Endothelial cell (in vitro differentiated cells): Measurements from ENCODE around the gene KCNQ1OT1. TPM values are rescaled to one million over a fixed set of nuclear protein-coding genes. Genes with fewer than 3 reads are reported as not detected.

Experiments used
- DNase-seq: peaks from one replicate; pipeline ENCODE4 v3.0.0; 2021; ENCODE audit warnings: low spot score
- H3K27ac Mint-ChIP-seq: one replicate; pipeline ENCODE4 v1.8.0; 2021; ENCODE audit warnings: mixed read lengths, inconsistent platforms; ENCODE audit not compliant: unreplicated experiment
- H3K27me3 Mint-ChIP-seq: one replicate; pipeline ENCODE4 v1.8.0; 2021; ENCODE audit warnings: mild to moderate bottlenecking, moderate library complexity, mixed read lengths, inconsistent platforms; ENCODE audit not compliant: unreplicated experiment
- H3K36me3 Mint-ChIP-seq: one replicate; pipeline ENCODE4 v1.8.0; 2021; ENCODE audit warnings: mild to moderate bottlenecking, low read depth, mixed read lengths, inconsistent platforms; ENCODE audit not compliant: unreplicated experiment
- H3K4me1 Mint-ChIP-seq: one replicate; pipeline ENCODE4 v1.8.0; 2021; ENCODE audit warnings: mild to moderate bottlenecking, mixed read lengths, inconsistent platforms; ENCODE audit not compliant: unreplicated experiment
- H3K4me3 Mint-ChIP-seq: one replicate; pipeline ENCODE4 v1.8.0; 2021; ENCODE audit warnings: mild to moderate bottlenecking, mixed read lengths, inconsistent platforms; ENCODE audit not compliant: unreplicated experiment
- H3K9me3 Mint-ChIP-seq: one replicate; pipeline ENCODE4 v1.8.0; 2021; ENCODE audit warnings: mixed read lengths, inconsistent platforms; ENCODE audit not compliant: unreplicated experiment
- total RNA-seq: library from RNA; stranded (reverse); fragmentation: NEBNext Ultra II Directional; extraction: Animal tissue kit (Norgen Biotek cat#: 25700); gene quantifications from one replicate; pipeline ENCODE4 v1.2.1, GENCODE V29; 2021; ENCODE audit not compliant: unreplicated experiment
- TF ChIP-seq, protein P1 (sequence below): fragments of 200-600 bp; sonication (generic); IDR thresholded peaks from one replicate; pipeline ENCODE4 v1.5.0; 2021; ENCODE audit warnings: antibody characterized with exemption; ENCODE audit not compliant: unreplicated experiment

Gene KCNQ1OT1
- total RNA-seq, 1 donor from 2014 or later = 1.2 TPM

- Mint-ChIP-seq H3K9me3 (no peaks in the 10 kb centered on the region), H3K36me3 (peaks cover 24% of the 10 kb centered on the region), H3K4me1 (no peaks in the 10 kb centered on the region), H3K27me3 (peaks cover 9% of the 10 kb centered on the region), H3K4me3 (no peak overlapping the region), H3K27ac (no peak overlapping the region)
- TF ChIP-seq, protein P1, sequence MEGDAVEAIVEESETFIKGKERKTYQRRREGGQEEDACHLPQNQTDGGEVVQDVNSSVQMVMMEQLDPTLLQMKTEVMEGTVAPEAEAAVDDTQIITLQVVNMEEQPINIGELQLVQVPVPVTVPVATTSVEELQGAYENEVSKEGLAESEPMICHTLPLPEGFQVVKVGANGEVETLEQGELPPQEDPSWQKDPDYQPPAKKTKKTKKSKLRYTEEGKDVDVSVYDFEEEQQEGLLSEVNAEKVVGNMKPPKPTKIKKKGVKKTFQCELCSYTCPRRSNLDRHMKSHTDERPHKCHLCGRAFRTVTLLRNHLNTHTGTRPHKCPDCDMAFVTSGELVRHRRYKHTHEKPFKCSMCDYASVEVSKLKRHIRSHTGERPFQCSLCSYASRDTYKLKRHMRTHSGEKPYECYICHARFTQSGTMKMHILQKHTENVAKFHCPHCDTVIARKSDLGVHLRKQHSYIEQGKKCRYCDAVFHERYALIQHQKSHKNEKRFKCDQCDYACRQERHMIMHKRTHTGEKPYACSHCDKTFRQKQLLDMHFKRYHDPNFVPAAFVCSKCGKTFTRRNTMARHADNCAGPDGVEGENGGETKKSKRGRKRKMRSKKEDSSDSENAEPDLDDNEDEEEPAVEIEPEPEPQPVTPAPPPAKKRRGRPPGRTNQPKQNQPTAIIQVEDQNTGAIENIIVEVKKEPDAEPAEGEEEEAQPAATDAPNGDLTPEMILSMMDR = no peak
- no peak for DNase-seq
These were observed 108.6 kb downstream of the KCNQ1OT1 start for GRCh38 chr11:2590965-2591754.

- no peaks in the 10 kb centered on the region for H3K9me3 Mint-ChIP-seq
- peaks cover 24% of the 10 kb centered on the region for H3K36me3 Mint-ChIP-seq
- peaks cover 14% of the 10 kb centered on the region for H3K27me3 Mint-ChIP-seq
- no peak for DNase-seq
- no peak overlapping the region for H3K4me3 Mint-ChIP-seq
- H3K4me1 Mint-ChIP-seq = no peaks in the 10 kb centered on the region
- no peak overlapping the region for H3K27ac Mint-ChIP-seq
- TF ChIP-seq, protein P1 = no peak
These were observed 109.4 kb downstream of the KCNQ1OT1 start for GRCh38 chr11:2590131-2590964.

- Mint-ChIP-seq H3K36me3 (peaks cover 24% of the 10 kb centered on the region), H3K4me1 (no peaks in the 10 kb centered on the region), H3K27ac (no peak overlapping the region), H3K9me3 (no peaks in the 10 kb centered on the region), H3K4me3 (no peak overlapping the region), H3K27me3 (peaks cover 13% of the 10 kb centered on the region)
- TF ChIP-seq, protein P1 = no peak
- no peak for DNase-seq
These were observed 110.3 kb downstream of the KCNQ1OT1 start for GRCh38 chr11:2589538-2589934.

- peak; percentile 5 for DNase-seq
- Mint-ChIP-seq H3K27ac (no peak overlapping the region), H3K4me3 (no peak overlapping the region), H3K27me3 (peaks cover 9% of the 10 kb centered on the region), H3K36me3 (peaks cover 22% of the 10 kb centered on the region), H3K9me3 (no peaks in the 10 kb centered on the region), H3K4me1 (no peaks in the 10 kb centered on the region)
- TF ChIP-seq, protein P1 = no peak
These were observed 110.8 kb downstream of the KCNQ1OT1 start for GRCh38 chr11:2588809-2589537.
